ENCODE measurements around the gene TRIM63. TPM values are rescaled to one million over a fixed set of nuclear protein-coding genes. Genes with fewer than 3 reads are reported as not detected.

Gene TRIM63
- total RNA-seq, 2 donors from 2014 or later: not detected

GRCh38 chr1:26046246-26047095 lies 21.0 kb downstream of the TRIM63 start:
- H3K36me3 ChIP-seq (replicated peaks in 1 of 2; ENCODE audit: insufficient read depth in 1 of 2, low read depth in 2 of 2): peaks cover 0 to 2% of the 10 kb centered on the region in 2 donors
- no peaks in the 10 kb centered on the region for H3K27me3 ChIP-seq
- 4 to 20% methylated on average over 2 to 50 of the region's 57 CpGs for WGBS, 2 donors
- peak overlapping the region; percentile 20 to 49 for H3K4me3 ChIP-seq
- peak overlapping the region; percentile 87 to 96 (median 93) for H3K27ac ChIP-seq
- intact Hi-C loops (cut with DNase I): no loop called here
- DNase-seq (peak; percentile 42 to 60 (median 50)), ATAC-seq (peak; percentile 14)
- H3K4me1 ChIP-seq: peaks cover 63% of the 10 kb centered on the region
- H3K9me3 ChIP-seq: no peaks in the 10 kb centered on the region
- peak in 2 of 7 experiments; percentile 4 to 8 for TF ChIP-seq CTCF (IDR thresholded peaks at IDR 0.05)
- no peak for TF ChIP-seq POLR2A (IDR thresholded peaks at IDR 0.05)

GRCh38 chr1:26045722-26046245 lies 21.6 kb downstream of the TRIM63 start, which contains the start of gene SLC30A2:
SLC30A2 (minus strand) TSS chr1:26046118; CDS start chr1:26045896, 222 bp downstream.
- intact Hi-C loops (cut with DNase I): no loop called here
- ATAC-seq (peak; percentile 66), DNase-seq (peak; percentile 65 to 76 (median 66))
- Histone ChIP-seq H3K27ac (peak within 1 kb of the TSS; percentile 87 to 96 (median 93)), H3K36me3 (replicated peaks in 1 of 2; ENCODE audit: insufficient read depth in 1 of 2, low read depth in 2 of 2) (peaks cover 0 to 2% of the 10 kb centered on the region in 2 donors), H3K4me1 (peaks cover 70% of the 10 kb centered on the region), H3K9me3 (no peaks in the 10 kb centered on the region), H3K27me3 (no peaks in the 10 kb centered on the region), H3K4me3 (peak within 1 kb of the TSS; percentile 20 to 49)
- 2% methylated on average over 44 of the region's 62 CpGs; no CpG with 5 or more reads in 1 of the 2 donors for WGBS, 2 donors
- TF ChIP-seq POLR2A (IDR thresholded peaks at IDR 0.05) (peak; percentile 70 to 78 (median 78)), CTCF (IDR thresholded peaks at IDR 0.05) (no peak)

- TF ChIP-seq POLR2A (IDR thresholded peaks at IDR 0.05) (peak in 2 of 3 donors; percentile 61 to 77), CTCF (IDR thresholded peaks at IDR 0.05) (no peak)
- peak overlapping the region; percentile 20 to 49 for H3K4me3 ChIP-seq
- intact Hi-C loops (cut with DNase I): no loop called here
- H3K4me1 ChIP-seq: peaks cover 75% of the 10 kb centered on the region
- peak overlapping the region; percentile 87 to 96 (median 93) for H3K27ac ChIP-seq
- peaks cover 0 to 2% of the 10 kb centered on the region in 2 donors for H3K36me3 ChIP-seq (replicated peaks in 1 of 2; ENCODE audit: insufficient read depth in 1 of 2, low read depth in 2 of 2)
- H3K9me3 ChIP-seq: no peaks in the 10 kb centered on the region
- peak; percentile 86 to 91 (median 90) for DNase-seq
- 14 to 21% methylated on average over 12 to 29 of the region's 29 CpGs for WGBS, 2 donors
- ATAC-seq: peak; percentile 81
- no peaks in the 10 kb centered on the region for H3K27me3 ChIP-seq
These were observed 22.3 kb downstream of the TRIM63 start for GRCh38 chr1:26044971-26045721.

GRCh38 chr1:26044414-26044813 lies 23.0 kb downstream of the TRIM63 start:
- WGBS, 2 donors: 73 to 82% methylated on average over 3 of the region's 3 CpGs
- TF ChIP-seq CTCF (IDR thresholded peaks at IDR 0.05): no peak
- TF ChIP-seq POLR2A (IDR thresholded peaks at IDR 0.05): no peak
- no peak for ATAC-seq
- intact Hi-C loops (cut with DNase I): no loop called here
- Histone ChIP-seq H3K27ac (peak overlapping the region; percentile 87 to 96 (median 93)), H3K36me3 (replicated peaks in 1 of 2; ENCODE audit: insufficient read depth in 1 of 2, low read depth in 2 of 2) (peaks cover 0 to 2% of the 10 kb centered on the region in 2 donors), H3K9me3 (no peaks in the 10 kb centered on the region), H3K4me1 (peaks cover 83% of the 10 kb centered on the region), H3K27me3 (no peaks in the 10 kb centered on the region), H3K4me3 (peak overlapping the region in 1 of 2 donors; percentile 49)
- DNase-seq: peak in 1 of 4 donors; percentile 25

Data from body of pancreas (tissue), 4 donors.